A549 (cell line): ENCODE measurements around the gene RSL24D1. TPM values are rescaled to one million over a fixed set of nuclear protein-coding genes. Genes with fewer than 3 reads are reported as not detected.
A peak's percentile ranks its signal among the peaks of the same experiment; 100 is the strongest.
"Not testable (repeated sequence)": the region's sequence is repeated elsewhere in the genome, so short reads cannot be mapped to it uniquely, and the experiment has no call there.

Source experiments
- ATAC-seq, 2 experiments: fragments of 200-7000 bp in 1 of 2; fragments of >200 bp in 1 of 2; cut with Nextera tagmentation in 1 of 2; cut with Tn5 transposase in 1 of 2; 3 replicates each; pipeline versions ENCODE4 v1.8.0 to v1.9.1; 2018 to 2020; ENCODE audit warnings: mild to moderate bottlenecking in 1 of 2, moderate library complexity in 1 of 2
- CTCF ChIA-PET: fragments of 300-600 bp; sonication (Branson Sonifier 250); formaldehyde crosslinking; extraction: SDS; loops from one replicate; lab custom pipeline; 2021; ENCODE audit warnings: antibody characterized with exemption, inconsistent platforms; lab: Yijun Ruan, JAX
- POLR2A ChIA-PET: fragments of 350-600 bp; formaldehyde crosslinking; extraction: SDS; loops from one replicate; lab custom pipeline; 2021; ENCODE audit warnings: antibody characterized with exemption, inconsistent platforms; lab: Yijun Ruan, JAX
- DNase-seq, 2 experiments: peaks; one replicate each; pipeline versions ENCODE4 v3.0.0 to v3.0.0-alpha.2; 2011 to 2016; ENCODE audit warnings: low read depth in 1 of 2, low spot score in 1 of 2
- FAIRE-seq: peaks from 2 replicates; lab custom pipeline; 2011; peaks lifted over from hg19 to GRCh38; lab: Jason Lieb, UNC
- H3K27ac ChIP-seq, 2 experiments: fragments of >200 bp; sonication (Bioruptor Twin); formaldehyde crosslinking; 3 replicates each; pipeline ENCODE4 v1.5.1; 2016 to 2017
- H3K4me1 ChIP-seq: fragments of >200 bp; sonication (Bioruptor Twin); formaldehyde crosslinking; 3 replicates; pipeline ENCODE4 v1.6.1; 2016
- H3K4me2 ChIP-seq: fragments of >200 bp; sonication (Bioruptor Twin); formaldehyde crosslinking; 3 replicates; pipeline ENCODE4 v1.6.1; 2016
- H3K4me3 ChIP-seq: fragments of >200 bp; sonication (Bioruptor Twin); formaldehyde crosslinking; 3 replicates; pipeline ENCODE4 v1.5.1; 2016
- H3K9me3 ChIP-seq: fragments of >200 bp; sonication (Bioruptor Twin); formaldehyde crosslinking; 3 replicates; pipeline ENCODE4 v1.6.1; 2016
- BHLHE40 ChIP-seq: IDR thresholded peaks from 2 replicates; pipeline ENCODE4 v1.6.1; 2012; ENCODE audit warnings: low read depth, low read length, inconsistent platforms
- EP300 ChIP-seq, 2 experiments: fragments of >200 bp; sonication (Bioruptor Twin); formaldehyde crosslinking; IDR thresholded peaks; 2 replicates in 1 of 2; 3 replicates in 1 of 2; pipeline ENCODE4 v1.6.1; 2016 to 2017
- FOSB ChIP-seq: fragments of 250-450 bp; sonication (Bioruptor Pico); IDR thresholded peaks from 2 replicates; pipeline ENCODE4 v1.5.0; 2020; ENCODE audit warnings: mild to moderate bottlenecking, moderate library complexity
- FOXS1 ChIP-seq: fragments of 250-450 bp; sonication (Bioruptor Pico); IDR thresholded peaks from 2 replicates; pipeline ENCODE4 v1.5.0; 2020; ENCODE audit warnings: mild to moderate bottlenecking, moderate library complexity
- HEYL ChIP-seq: fragments of 250-450 bp; sonication (Bioruptor Pico); IDR thresholded peaks from 2 replicates; pipeline ENCODE4 v1.8.0; 2021; ENCODE audit warnings: mild to moderate bottlenecking, moderate library complexity
- KDM5A ChIP-seq: fragments of 200-600 bp; sonication (generic); IDR thresholded peaks from 2 replicates; pipeline ENCODE4 v1.6.1; 2016; ENCODE audit warnings: antibody characterized with exemption, mild to moderate bottlenecking
- MAFK ChIP-seq: fragments of 450-650 bp; IDR thresholded peaks from 2 replicates; pipeline ENCODE4 v1.6.1; 2014; ENCODE audit not compliant: partially characterized antibody
- POLR2A ChIP-seq: IDR thresholded peaks from 2 replicates; pipeline ENCODE4 v1.6.1; 2012; ENCODE audit warnings: mild to moderate bottlenecking, low read length
- RAD21 ChIP-seq, 2 experiments: fragments of >200 bp in 1 of 2; sonication (Bioruptor Twin) in 1 of 2; formaldehyde crosslinking in 1 of 2; IDR thresholded peaks in 1 of 2; conservative IDR thresholded peaks in 1 of 2; 2 replicates in 1 of 2; 3 replicates in 1 of 2; pipeline ENCODE4 v1.6.1; 2012 to 2018; ENCODE audit warnings: inconsistent platforms in 1 of 2
- RFX5 ChIP-seq: fragments of 450-650 bp; IDR thresholded peaks from 2 replicates; pipeline ENCODE4 v1.7.1; 2014; ENCODE audit warnings: antibody characterized with exemption, mild to moderate bottlenecking, moderate library complexity
- SMC3 ChIP-seq: fragments of >200 bp; sonication (Bioruptor Twin); formaldehyde crosslinking; IDR thresholded peaks from 3 replicates; pipeline ENCODE4 v1.6.1; 2018; ENCODE audit warnings: inconsistent platforms
- TFCP2L1 ChIP-seq: fragments of 250-450 bp; sonication (Bioruptor Pico); IDR thresholded peaks from 2 replicates; pipeline ENCODE4 v1.5.0; 2021; ENCODE audit warnings: mild to moderate bottlenecking
- ZSCAN20 ChIP-seq: fragments of 250-450 bp; sonication (Bioruptor Pico); IDR thresholded peaks from 2 replicates; pipeline ENCODE4 v1.8.0; 2022; ENCODE audit warnings: mild to moderate bottlenecking, moderate library complexity
- WGBS: methylation state at CpG from one replicate; pipeline ENCODE4 v1.1.6; 2017; ENCODE audit errors: missing lambda C conversion rate; 5-methylcytosine and 5-hydroxymethylcytosine counted together
- polyA plus RNA-seq, 4 experiments: library from polyadenylated mRNA; depleted of rRNA in 3 of 4; stranded (reverse); fragments of >200 nt; fragmentation: RNase III in 1 of 4; extraction: RNeasy Plus Mini Kit Qiagen cat#74134 plus additional on column Dnase treatment in 1 of 4; gene quantifications; 2 replicates in 3 of 4; 3 replicates in 1 of 4; pipeline ENCODE4 v1.2.3, GENCODE V29; 2011 to 2017
- TF ChIP-seq, protein P1 (sequence below): IDR thresholded peaks from 2 replicates; pipeline ENCODE4 v1.6.1; 2012
- TF ChIP-seq, protein P2 (sequence below): fragments of 450-650 bp; IDR thresholded peaks from 2 replicates; pipeline ENCODE4 v1.6.1; 2014; ENCODE audit warnings: antibody characterized with exemption
- TF ChIP-seq, protein P3 (sequence below): fragments of 150-350 bp; IDR thresholded peaks from 2 replicates; pipeline ENCODE4 v1.6.1; 2014; ENCODE audit warnings: low read depth, mild to moderate bottlenecking, low read length
- TF ChIP-seq, protein P4 (sequence below): fragments of >200 bp; sonication (Bioruptor Twin); formaldehyde crosslinking; IDR thresholded peaks from 3 replicates; pipeline ENCODE4 v1.5.1; 2016
- TF ChIP-seq, protein P5 (sequence below): fragments of 250-450 bp; sonication (Bioruptor Pico); IDR thresholded peaks from 2 replicates; pipeline ENCODE4 v1.5.0; 2020; ENCODE audit warnings: low read depth, mild to moderate bottlenecking, moderate library complexity
- TF ChIP-seq, protein P6 (sequence below): IDR thresholded peaks from 2 replicates; pipeline ENCODE4 v1.6.1; 2012; ENCODE audit warnings: low read depth, borderline replicate concordance

RSL24D1 gene
- polyA plus RNA-seq, 2 of the 4 experiments (the other 2 are of a cell fraction), result 104 to 257 TPM

DNA sequence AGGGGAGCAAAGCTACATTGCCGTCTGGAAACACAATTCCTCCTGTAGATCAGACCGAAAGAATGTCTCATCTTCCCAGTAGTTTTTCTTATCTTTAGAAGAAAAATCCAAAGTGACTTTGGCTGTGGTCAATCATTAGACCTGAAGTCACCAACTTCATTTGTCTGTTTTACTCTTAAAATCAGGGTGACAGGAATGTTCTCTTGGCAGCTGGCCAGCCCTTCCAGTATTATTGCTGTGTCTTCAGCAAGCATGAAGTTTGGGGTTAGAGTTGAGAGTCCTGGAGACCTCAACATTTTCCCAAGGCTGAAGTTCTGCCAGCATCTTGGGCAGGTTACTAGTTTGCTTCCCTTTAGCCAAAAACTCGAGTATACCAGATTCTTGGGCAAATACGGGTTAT, 32.5 kb downstream of the RSL24D1 start:
- H3K4me2 ChIP-seq, result no peak overlapping the region
- ATAC-seq (no peak), DNase-seq (no peak)
- CTCF ChIA-PET, result interaction anchor here (1.2 to 1.8 kb wide), 3 partner anchors 10 to 33 kb away, joined by 3 to 4 read pairs (median 4); partner anchors contain the start of gene RSL24D1
- TF ChIP-seq, protein P1, sequence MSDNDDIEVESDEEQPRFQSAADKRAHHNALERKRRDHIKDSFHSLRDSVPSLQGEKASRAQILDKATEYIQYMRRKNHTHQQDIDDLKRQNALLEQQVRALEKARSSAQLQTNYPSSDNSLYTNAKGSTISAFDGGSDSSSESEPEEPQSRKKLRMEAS, result no peak
- no peak for TF ChIP-seq BHLHE40
- TF ChIP-seq KDM5A, result no peak
- TF ChIP-seq MAFK, result no peak
- TF ChIP-seq ZSCAN20 (CRISPR knock-in tag), result no peak
- no peak for TF ChIP-seq POLR2A
- TF ChIP-seq, protein P2, sequence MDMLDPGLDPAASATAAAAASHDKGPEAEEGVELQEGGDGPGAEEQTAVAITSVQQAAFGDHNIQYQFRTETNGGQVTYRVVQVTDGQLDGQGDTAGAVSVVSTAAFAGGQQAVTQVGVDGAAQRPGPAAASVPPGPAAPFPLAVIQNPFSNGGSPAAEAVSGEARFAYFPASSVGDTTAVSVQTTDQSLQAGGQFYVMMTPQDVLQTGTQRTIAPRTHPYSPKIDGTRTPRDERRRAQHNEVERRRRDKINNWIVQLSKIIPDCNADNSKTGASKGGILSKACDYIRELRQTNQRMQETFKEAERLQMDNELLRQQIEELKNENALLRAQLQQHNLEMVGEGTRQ, result no peak
- TF ChIP-seq RAD21 (conservative IDR thresholded peaks at IDR 0.05 in 1 of 2, IDR thresholded peaks at IDR 0.05 in 1 of 2), result no peak
- TF ChIP-seq RFX5, result no peak
- TF ChIP-seq, protein P3, sequence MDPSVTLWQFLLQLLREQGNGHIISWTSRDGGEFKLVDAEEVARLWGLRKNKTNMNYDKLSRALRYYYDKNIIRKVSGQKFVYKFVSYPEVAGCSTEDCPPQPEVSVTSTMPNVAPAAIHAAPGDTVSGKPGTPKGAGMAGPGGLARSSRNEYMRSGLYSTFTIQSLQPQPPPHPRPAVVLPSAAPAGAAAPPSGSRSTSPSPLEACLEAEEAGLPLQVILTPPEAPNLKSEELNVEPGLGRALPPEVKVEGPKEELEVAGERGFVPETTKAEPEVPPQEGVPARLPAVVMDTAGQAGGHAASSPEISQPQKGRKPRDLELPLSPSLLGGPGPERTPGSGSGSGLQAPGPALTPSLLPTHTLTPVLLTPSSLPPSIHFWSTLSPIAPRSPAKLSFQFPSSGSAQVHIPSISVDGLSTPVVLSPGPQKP, result no peak
- no peak for TF ChIP-seq TFCP2L1
- TF ChIP-seq SMC3, result no peak
- TF ChIP-seq, all 56 proteins: peak for 0
- Histone ChIP-seq H3K4me3 (no peak overlapping the region), H3K9me3 (no peaks in the 10 kb centered on the region), H3K27ac (no peak overlapping the region), H3K4me1 (no peaks in the 10 kb centered on the region)
- WGBS, result 59% methylated on average over 4 of the region's 4 CpGs
- POLR2A ChIA-PET, result no interaction called here
- no peak for FAIRE-seq

DNA sequence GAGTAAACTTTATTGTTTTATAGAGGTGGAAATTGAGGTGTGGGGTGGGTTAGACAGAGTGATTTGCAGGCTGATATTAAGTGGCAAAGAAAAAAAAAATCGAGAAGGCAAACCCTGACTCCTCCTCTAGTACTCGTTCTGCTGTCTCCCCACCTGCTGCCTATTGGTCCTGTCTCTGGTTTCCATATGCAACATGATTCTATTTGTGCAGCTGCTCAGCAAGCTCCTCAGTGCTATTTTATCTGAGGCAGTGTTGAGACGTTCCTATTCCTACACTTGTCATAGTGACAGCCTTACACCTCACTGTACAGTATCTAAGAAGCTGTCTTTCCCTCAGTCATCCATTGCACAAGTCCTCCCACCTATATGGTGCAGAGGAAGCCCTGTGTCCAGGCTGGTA, 45.1 kb downstream of the RSL24D1 start:
- ChIA-PET CTCF (interaction anchor here (0.6 kb wide), 1 partner anchor 16 kb away, joined by 3 read pairs; no protein-coding TSS in a partner anchor), POLR2A (no interaction called here)

DNA sequence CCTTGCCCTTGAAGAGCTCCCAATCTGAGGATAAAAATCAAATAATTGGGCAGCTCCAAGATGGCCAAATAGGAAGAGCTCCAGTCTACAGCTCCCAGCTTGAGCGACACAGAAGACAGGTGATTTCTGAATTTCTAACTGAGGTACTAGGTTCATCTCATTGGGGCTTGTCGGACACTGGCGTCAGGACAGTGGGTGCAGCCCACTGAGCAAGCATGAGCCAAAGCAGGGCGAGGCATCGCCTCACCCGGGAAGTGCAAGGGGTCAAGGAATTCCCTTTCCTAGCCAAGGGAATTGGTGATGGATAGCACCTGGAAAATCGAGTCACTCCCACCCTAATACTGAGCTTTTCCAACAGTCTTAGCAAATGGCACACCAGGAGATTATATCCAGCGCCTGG, 53.6 kb downstream of the RSL24D1 start:
- H3K9me3 ChIP-seq, POLR2A ChIA-PET: not testable (repeated sequence)

More for the DNA sequence above, 45.1 kb downstream of the RSL24D1 start:
- no peaks in the 10 kb centered on the region for H3K4me1 ChIP-seq
- ATAC-seq, result 0 out of 6 replicates have a peak, but pooled peaks of 1 of the 2 experiments have one; percentile 8
- no peak for DNase-seq
- no peaks in the 10 kb centered on the region for H3K9me3 ChIP-seq
- no peak overlapping the region for H3K4me3 ChIP-seq
- no peak overlapping the region for H3K4me2 ChIP-seq
- H3K27ac ChIP-seq, result no peak overlapping the region
- TF ChIP-seq FOSB (CRISPR knock-in tag), result no peak
- TF ChIP-seq, protein P4, sequence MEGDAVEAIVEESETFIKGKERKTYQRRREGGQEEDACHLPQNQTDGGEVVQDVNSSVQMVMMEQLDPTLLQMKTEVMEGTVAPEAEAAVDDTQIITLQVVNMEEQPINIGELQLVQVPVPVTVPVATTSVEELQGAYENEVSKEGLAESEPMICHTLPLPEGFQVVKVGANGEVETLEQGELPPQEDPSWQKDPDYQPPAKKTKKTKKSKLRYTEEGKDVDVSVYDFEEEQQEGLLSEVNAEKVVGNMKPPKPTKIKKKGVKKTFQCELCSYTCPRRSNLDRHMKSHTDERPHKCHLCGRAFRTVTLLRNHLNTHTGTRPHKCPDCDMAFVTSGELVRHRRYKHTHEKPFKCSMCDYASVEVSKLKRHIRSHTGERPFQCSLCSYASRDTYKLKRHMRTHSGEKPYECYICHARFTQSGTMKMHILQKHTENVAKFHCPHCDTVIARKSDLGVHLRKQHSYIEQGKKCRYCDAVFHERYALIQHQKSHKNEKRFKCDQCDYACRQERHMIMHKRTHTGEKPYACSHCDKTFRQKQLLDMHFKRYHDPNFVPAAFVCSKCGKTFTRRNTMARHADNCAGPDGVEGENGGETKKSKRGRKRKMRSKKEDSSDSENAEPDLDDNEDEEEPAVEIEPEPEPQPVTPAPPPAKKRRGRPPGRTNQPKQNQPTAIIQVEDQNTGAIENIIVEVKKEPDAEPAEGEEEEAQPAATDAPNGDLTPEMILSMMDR, result no peak
- no peak for TF ChIP-seq KDM5A
- TF ChIP-seq, protein P5, sequence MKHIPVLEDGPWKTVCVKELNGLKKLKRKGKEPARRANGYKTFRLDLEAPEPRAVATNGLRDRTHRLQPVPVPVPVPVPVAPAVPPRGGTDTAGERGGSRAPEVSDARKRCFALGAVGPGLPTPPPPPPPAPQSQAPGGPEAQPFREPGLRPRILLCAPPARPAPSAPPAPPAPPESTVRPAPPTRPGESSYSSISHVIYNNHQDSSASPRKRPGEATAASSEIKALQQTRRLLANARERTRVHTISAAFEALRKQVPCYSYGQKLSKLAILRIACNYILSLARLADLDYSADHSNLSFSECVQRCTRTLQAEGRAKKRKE (CRISPR knock-in tag), result no peak
- TF ChIP-seq HEYL (CRISPR knock-in tag), result no peak
- TF ChIP-seq FOXS1 (CRISPR knock-in tag), result no peak
- TF ChIP-seq, protein P6, sequence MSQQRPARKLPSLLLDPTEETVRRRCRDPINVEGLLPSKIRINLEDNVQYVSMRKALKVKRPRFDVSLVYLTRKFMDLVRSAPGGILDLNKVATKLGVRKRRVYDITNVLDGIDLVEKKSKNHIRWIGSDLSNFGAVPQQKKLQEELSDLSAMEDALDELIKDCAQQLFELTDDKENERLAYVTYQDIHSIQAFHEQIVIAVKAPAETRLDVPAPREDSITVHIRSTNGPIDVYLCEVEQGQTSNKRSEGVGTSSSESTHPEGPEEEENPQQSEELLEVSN, result no peak
- TF ChIP-seq EP300 (IDR thresholded peaks at IDR 0.05), result no peak
- no peak for FAIRE-seq
- 2% methylated on average over 3 of the region's 3 CpGs for WGBS

More for the DNA sequence above, 53.6 kb downstream of the RSL24D1 start:
- WGBS, result 28% methylated on average over 8 of the region's 8 CpGs
- H3K4me3 ChIP-seq, FAIRE-seq, CTCF ChIA-PET, DNase-seq, H3K4me1 ChIP-seq, H3K27ac ChIP-seq, H3K4me2 ChIP-seq, ATAC-seq: not testable (repeated sequence)
